ENCODE data around the gene ADIPOR2. TPM values are rescaled to one million over a fixed set of nuclear protein-coding genes. Genes with fewer than 3 reads are reported as not detected.

The ADIPOR2 gene
- total RNA-seq, 2 experiments from 2014 or later: 51.7 to 52.6 TPM

DNA sequence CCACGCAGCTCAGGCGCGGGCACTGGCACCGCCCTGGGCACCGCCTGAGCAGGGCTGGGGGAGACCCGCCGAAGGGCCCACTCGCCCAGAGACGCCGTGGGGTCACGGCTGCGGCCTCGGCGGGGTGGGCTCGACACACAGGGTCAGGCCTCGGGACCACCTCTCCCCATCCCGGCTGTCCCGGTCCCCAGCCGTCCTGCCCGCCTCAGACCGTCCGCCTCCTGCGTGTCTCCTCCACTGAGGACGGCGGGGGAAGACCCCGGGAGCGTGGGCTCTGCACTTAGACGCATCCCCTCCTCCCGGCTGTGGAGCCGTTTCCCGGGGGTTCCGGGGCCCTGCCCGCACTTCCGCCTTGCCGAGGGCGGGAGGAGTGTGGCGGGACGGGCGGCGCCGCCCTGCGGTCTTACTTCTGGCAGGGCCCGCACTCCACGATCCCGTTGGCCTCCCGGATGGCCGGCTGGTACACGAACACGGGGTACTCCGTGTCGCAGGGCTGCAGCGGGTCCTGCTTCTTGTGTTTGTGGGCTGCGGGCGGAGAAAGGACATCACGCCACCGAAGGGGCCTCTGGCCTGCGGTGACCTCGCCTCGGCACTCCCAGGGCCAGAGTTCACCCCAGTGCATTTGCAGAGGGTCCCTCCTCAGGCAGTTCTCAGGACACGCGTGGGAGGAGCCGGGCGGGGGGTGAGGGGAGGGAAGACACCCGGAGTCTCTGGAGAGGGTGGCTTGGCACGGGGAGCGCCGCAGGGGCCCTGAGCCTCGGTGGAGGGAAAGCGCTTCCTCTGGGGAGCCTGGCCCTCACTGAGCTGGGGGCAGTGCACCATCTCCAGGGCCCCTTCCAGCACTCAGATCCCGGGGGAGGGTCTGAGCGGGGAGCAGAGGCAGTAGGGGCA, 106.4 kb downstream of the ADIPOR2 start:
- POLR2A ChIA-PET: interaction anchor here (1.2 kb wide), 1 partner anchor 144 kb away, joined by 4 read pairs; no protein-coding TSS in a partner anchor
- DNase-seq: peak; percentile 76
- Mint-ChIP-seq H3K9me3 (ENCODE audit: low read depth) (no peaks in the 10 kb centered on the region), H3K4me1 (peaks cover 2% of the 10 kb centered on the region), H3K4me3 (peak overlapping the region; percentile 83), H3K27ac (peak overlapping the region; percentile 87), H3K36me3 (ENCODE audit: low read depth) (no peaks in the 10 kb centered on the region), H3K27me3 (no peaks in the 10 kb centered on the region)
- ATAC-seq: peak; percentile 21
- CTCF ChIA-PET: interaction anchor here (0.6 to 10.7 kb wide), 6 partner anchors 9 to 216 kb away, joined by 3 to 126 read pairs (median 4); no protein-coding TSS in a partner anchor
- intact Hi-C loops (cut with DNase I, micrococcal nuclease): loop anchor here (2.0 to 10.0 kb wide), 5 partner anchors 240 to 1015 kb away; partner anchors contain the start of gene ITFG2 (in 1 of the 2)

DNA sequence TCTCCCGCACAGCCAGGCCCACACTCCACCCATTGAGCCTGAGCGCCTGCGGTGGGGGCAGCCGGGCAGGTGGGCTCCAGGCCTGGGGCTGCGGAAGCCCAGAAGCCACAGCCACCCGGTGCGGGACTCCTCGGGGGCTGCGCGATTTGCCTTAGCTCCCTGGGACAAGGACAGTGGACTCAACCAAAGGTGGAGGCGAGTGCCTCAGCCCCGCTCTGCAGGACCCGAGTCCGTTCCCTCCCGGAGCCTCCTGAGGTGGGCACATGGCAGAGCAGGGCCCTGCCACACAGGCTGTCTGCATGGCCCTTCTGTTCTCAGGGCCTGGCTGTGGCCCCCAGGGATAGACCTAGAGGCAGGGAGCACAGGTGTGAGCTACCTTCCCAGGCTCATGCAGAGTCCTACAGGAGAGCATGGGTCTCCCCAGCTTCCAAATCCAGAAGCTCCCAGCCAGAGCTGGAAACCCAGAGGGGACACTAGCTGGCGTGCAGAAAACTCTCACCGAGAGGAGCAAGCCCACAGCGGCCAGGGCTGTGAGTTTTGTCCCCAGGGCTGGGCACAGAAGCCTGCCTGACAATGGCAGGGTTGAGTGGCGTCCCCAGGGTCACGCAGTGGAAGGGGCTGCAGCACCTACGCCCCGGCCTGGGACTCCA, 107.2 kb downstream of the ADIPOR2 start:
- no peaks in the 10 kb centered on the region for H3K9me3 Mint-ChIP-seq (ENCODE audit: low read depth)
- DNase-seq: no peak
- ChIA-PET CTCF (interaction anchor here (0.6 to 10.7 kb wide), 7 partner anchors 9 to 779 kb away, joined by 3 to 126 read pairs (median 3); no protein-coding TSS in a partner anchor), POLR2A (interaction anchor here (1.1 to 1.2 kb wide), 2 partner anchors 142 to 145 kb away, joined by 3 to 4 read pairs; no protein-coding TSS in a partner anchor)
- H3K4me3 Mint-ChIP-seq: peak overlapping the region; percentile 83
- no peaks in the 10 kb centered on the region for H3K27me3 Mint-ChIP-seq
- intact Hi-C loops (cut with DNase I, micrococcal nuclease): loop anchor here (2.0 to 10.0 kb wide), 5 partner anchors 239 to 1014 kb away; partner anchors contain the start of gene ITFG2 (in 1 of the 2)
- no peak overlapping the region for H3K27ac Mint-ChIP-seq
- H3K4me1 Mint-ChIP-seq: peaks cover 2% of the 10 kb centered on the region
- no peak for ATAC-seq
- no peaks in the 10 kb centered on the region for H3K36me3 Mint-ChIP-seq (ENCODE audit: low read depth)

DNA sequence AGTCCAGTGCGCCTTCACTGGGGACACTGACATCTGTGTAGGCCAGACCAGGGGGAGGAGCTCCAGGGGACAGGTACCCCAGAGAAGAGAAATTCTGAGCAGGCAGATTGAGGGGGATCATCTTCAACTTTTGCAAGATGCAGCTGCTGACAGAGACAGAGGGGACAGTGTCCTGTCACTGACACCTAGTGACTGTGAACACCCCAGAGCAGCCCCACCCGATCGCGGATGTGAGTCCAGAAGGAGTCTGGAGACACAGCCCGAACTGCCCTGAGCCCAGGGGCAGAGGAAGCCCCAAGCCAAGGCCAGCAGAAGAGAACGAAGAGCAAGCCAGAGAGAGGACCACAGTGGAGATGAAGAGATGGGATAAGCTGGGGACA, 107.8 kb downstream of the ADIPOR2 start:
- CTCF ChIA-PET: interaction anchor here (0.6 to 10.7 kb wide), 5 partner anchors 8 to 779 kb away, joined by 3 to 126 read pairs (median 4); no protein-coding TSS in a partner anchor
- Mint-ChIP-seq H3K27me3 (no peaks in the 10 kb centered on the region), H3K9me3 (ENCODE audit: low read depth) (no peaks in the 10 kb centered on the region), H3K27ac (no peak overlapping the region), H3K4me1 (peaks cover 2% of the 10 kb centered on the region), H3K36me3 (ENCODE audit: low read depth) (no peaks in the 10 kb centered on the region), H3K4me3 (no peak overlapping the region)
- intact Hi-C loops (cut with DNase I, micrococcal nuclease): loop anchor here (5.0 to 10.0 kb wide), 4 partner anchors 496 to 1014 kb away; partner anchors contain the start of gene ITFG2 (in 1 of the 2)
- DNase-seq (no peak), ATAC-seq (no peak)
- POLR2A ChIA-PET: interaction anchor here (0.6 to 1.2 kb wide), 3 partner anchors 105 to 146 kb away, joined by 3 to 4 read pairs (median 3); no protein-coding TSS in a partner anchor

DNA sequence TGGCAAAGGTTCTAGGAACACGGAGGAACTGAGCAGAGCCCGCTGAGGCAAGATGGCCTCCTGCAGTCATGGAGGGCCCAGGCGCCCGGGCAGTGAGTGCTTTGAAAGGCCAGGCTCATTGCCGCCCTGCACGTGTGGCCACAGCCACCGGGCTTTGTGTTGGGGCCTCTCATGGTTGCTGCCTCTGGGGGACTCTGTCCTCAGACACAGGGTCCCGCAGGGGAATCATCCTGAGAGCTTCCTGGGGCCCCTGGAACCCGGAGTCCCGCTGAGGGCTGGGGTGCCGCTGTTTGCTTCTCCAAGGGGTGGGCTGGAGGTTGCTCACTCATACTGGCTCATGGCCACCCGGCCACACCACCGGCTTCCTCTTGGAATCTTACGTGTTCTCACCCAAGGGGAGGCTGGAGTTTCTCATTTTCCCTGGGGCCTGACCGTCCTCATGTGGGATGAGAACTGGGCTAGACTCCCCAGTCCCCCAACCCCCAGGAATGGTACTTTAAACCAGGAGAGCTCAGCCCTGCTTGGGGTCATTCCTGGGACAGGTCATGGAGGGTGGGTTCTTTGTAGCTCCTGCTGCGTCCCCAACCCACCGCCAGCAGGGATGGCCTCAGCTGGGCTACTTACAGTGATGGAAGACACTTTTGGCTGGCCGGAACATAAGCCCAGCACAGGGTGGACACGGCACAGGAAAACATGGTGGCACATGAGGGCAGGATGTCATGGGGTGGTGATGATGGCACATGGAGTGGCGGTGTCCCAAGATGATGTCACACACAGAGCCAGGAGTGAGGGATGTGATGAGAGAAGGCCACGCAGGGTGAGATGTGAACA, 108.4 kb downstream of the ADIPOR2 start:
- intact Hi-C loops (cut with DNase I, micrococcal nuclease): loop anchor here (5.0 to 10.0 kb wide), 4 partner anchors 496 to 1013 kb away; partner anchors contain the start of gene ITFG2 (in 1 of the 2)
- POLR2A ChIA-PET: interaction anchor here (0.5 to 1.1 kb wide), 3 partner anchors 106 to 327 kb away, joined by 3 read pairs; no protein-coding TSS in a partner anchor
- DNase-seq (no peak), ATAC-seq (no peak)
- Mint-ChIP-seq H3K36me3 (ENCODE audit: low read depth) (no peaks in the 10 kb centered on the region), H3K4me3 (no peak overlapping the region), H3K27me3 (no peaks in the 10 kb centered on the region), H3K4me1 (peaks cover 2% of the 10 kb centered on the region), H3K9me3 (ENCODE audit: low read depth) (no peaks in the 10 kb centered on the region), H3K27ac (no peak overlapping the region)
- CTCF ChIA-PET: interaction anchor here (0.6 to 10.7 kb wide), 4 partner anchors 127 to 780 kb away, joined by 3 to 126 read pairs (median 4); no protein-coding TSS in a partner anchor

DNA sequence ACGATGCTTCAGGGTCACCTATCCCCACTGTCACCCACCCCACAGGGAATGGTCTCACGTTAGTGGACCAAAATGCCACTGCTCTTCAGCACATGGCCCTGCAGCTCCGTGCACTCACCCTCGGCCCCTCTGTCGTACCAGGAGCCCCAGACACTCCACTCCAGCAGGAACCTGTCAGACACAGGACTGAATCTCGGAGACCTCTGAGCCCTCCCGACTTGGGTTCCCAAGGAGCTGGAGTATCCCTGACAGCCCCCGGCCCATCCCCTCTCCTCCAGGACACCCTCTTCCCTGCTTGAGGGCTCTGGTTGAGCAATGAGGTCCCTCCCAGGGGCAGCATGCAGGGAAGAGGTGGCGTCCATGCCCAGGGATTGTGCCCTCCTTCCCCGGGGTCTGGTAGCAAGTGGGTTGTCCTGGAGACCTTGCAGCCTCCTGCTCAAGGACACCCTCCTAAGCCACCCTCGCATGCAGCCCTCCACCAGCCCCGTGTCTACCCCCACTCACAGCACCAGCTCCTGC, 109.1 kb downstream of the ADIPOR2 start:
- Mint-ChIP-seq H3K27ac (no peak overlapping the region), H3K27me3 (no peaks in the 10 kb centered on the region), H3K4me1 (peaks cover 9% of the 10 kb centered on the region), H3K36me3 (ENCODE audit: low read depth) (no peaks in the 10 kb centered on the region), H3K4me3 (no peak overlapping the region), H3K9me3 (ENCODE audit: low read depth) (no peaks in the 10 kb centered on the region)
- ChIA-PET CTCF (interaction anchor here (1.1 to 2.3 kb wide), 2 partner anchors 128 to 140 kb away, joined by 3 to 8 read pairs; no protein-coding TSS in a partner anchor), POLR2A (no interaction called here)
- ATAC-seq (no peak), DNase-seq (no peak)
- intact Hi-C loops (cut with DNase I, micrococcal nuclease): loop anchor here (5.0 to 10.0 kb wide), 4 partner anchors 495 to 1012 kb away; partner anchors contain the start of gene ITFG2 (in 1 of the 2)

DNA sequence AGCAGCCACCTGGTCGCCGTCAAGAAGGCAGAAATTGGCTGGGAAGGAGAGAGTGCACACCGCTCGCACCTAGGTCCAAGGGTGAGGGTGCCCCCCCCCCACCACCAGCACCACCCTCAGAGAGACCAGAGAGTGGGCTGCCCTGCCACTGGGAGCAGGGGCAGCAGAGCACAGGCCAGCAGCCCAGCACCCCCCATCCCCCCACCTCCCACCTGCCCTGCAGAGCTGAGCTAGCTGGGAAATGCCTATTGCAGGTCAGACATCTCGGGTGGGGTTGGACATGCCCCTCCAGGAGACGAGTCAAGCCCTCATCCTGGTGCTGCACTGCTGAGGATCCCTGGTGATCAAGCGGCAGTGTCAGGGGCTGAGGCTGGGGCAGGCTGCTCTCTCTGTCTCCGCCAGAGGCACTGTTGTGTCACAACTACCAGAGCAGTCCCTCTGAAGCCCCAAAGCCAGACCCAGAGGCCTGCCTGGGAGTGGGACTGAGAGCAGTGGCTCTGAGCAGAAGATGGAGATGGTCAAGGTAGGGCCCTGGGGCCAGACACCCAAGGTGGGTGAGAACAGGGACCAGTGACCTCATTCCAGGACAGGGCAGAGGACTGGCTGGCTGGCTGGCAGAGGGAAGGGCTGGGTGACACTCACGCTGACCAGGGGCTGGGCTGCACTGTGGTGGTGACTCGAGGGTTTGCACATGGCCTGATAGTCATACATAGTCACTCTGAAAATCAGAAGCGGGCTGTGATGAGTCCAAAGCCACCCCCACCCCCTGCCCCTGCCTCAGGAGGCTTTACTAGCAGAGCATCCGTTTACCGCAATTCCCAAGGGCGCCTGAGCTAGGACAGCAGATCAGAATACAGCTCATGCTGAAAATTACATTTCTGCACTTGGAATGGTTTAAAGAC, 109.8 kb downstream of the ADIPOR2 start:
- DNase-seq (peak; percentile 59), ATAC-seq (no peak)
- no peaks in the 10 kb centered on the region for H3K9me3 Mint-ChIP-seq (ENCODE audit: low read depth)
- no peak overlapping the region for H3K4me3 Mint-ChIP-seq
- no peaks in the 10 kb centered on the region for H3K27me3 Mint-ChIP-seq
- ChIA-PET CTCF (interaction anchor here (0.7 to 2.3 kb wide), 2 partner anchors 139 to 147 kb away, joined by 3 to 8 read pairs; no protein-coding TSS in a partner anchor), POLR2A (no interaction called here)
- peaks cover 9% of the 10 kb centered on the region for H3K4me1 Mint-ChIP-seq
- intact Hi-C loops (cut with DNase I, micrococcal nuclease): no loop called here
- no peak overlapping the region for H3K27ac Mint-ChIP-seq
- H3K36me3 Mint-ChIP-seq (ENCODE audit: low read depth): no peaks in the 10 kb centered on the region

DNA sequence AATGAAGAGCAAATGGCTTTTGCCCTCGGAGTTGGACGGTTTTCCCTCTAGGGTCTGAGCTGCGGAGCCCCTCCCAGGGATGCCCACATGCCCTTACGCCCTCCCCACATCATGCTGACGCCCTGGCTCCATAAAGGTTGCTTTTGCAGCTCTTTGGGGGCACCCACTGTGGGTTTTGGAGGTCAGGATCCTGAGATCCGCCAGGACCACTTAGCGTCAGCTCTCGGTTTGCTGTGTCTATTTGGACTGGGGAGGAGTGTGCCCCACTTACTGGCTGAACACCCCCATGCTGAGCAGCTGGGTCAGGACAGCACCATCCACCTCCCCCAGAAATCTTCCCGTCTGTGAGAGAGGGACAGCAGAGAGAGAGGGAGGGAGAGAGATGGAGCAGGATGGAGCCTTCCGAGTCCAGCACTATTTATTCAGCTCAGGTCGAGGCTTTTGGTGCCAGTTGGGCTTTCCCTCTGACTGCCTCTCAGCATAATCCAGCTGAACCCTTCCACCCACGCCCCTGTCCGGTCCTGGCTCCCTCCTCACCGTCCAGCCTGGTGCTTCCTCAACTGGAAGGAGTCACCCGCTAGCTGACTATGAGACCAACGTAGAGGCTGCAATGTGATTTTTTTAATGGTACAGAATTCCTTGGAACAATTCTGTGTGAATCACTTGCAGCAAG, 110.6 kb downstream of the ADIPOR2 start:
- POLR2A ChIA-PET: no interaction called here
- CTCF ChIA-PET: interaction anchor here (0.7 to 2.3 kb wide), 2 partner anchors 138 to 148 kb away, joined by 3 to 8 read pairs; no protein-coding TSS in a partner anchor
- Mint-ChIP-seq H3K27me3 (no peaks in the 10 kb centered on the region), H3K27ac (no peak overlapping the region), H3K4me1 (peaks cover 9% of the 10 kb centered on the region), H3K9me3 (ENCODE audit: low read depth) (no peaks in the 10 kb centered on the region), H3K36me3 (ENCODE audit: low read depth) (no peaks in the 10 kb centered on the region), H3K4me3 (no peak overlapping the region)
- no peak for ATAC-seq
- intact Hi-C loops (cut with DNase I, micrococcal nuclease): no loop called here
- DNase-seq: no peak

DNA sequence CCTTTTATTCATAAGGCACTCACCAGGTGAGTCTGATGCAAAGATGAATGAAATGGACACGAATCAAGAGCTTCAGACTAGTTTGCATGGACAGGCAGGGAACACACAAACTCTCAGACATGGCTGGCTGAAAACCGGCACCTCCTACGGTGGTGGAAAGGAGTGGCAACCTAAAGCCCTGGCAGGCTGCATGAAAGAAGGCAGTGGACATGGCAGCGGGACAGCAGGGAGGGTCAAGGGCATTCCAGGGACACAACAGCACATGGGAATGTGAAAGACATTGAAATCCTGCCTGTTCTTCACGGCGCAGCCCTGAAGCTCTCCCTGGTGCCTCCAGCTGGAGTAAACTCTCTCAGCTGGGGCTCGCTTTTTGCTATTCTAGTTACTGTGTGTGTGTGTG, 112.9 kb downstream of the ADIPOR2 start:
- peaks cover 9% of the 10 kb centered on the region for H3K4me1 Mint-ChIP-seq
- H3K4me3 Mint-ChIP-seq: no peak overlapping the region
- intact Hi-C loops (cut with DNase I, micrococcal nuclease): loop anchor here (1.0 kb wide), 2 partner anchors 7 to 201 kb away; partner anchors contain the start of gene DCP1B (in 1 of the 2)
- DNase-seq (no peak), ATAC-seq (no peak)
- no peaks in the 10 kb centered on the region for H3K36me3 Mint-ChIP-seq (ENCODE audit: low read depth)
- H3K9me3 Mint-ChIP-seq (ENCODE audit: low read depth): no peaks in the 10 kb centered on the region
- ChIA-PET CTCF (interaction anchor here (1.0 to 2.5 kb wide), 3 partner anchors 11 to 137 kb away, joined by 3 to 11 read pairs (median 9); no protein-coding TSS in a partner anchor), POLR2A (no interaction called here)
- no peak overlapping the region for H3K27ac Mint-ChIP-seq
- no peaks in the 10 kb centered on the region for H3K27me3 Mint-ChIP-seq

Measured in activated CD4-positive, alpha-beta T cell treated with anti-CD3 and anti-CD28 coated beads for 36 hours (primary cell).